ENCODE measurements around the gene FAM3D. TPM values are rescaled to one million over a fixed set of nuclear protein-coding genes. Genes with fewer than 3 reads are reported as not detected.

Gene FAM3D
- total RNA-seq, 1 experiment from 2014 or later, result not detected

DNA sequence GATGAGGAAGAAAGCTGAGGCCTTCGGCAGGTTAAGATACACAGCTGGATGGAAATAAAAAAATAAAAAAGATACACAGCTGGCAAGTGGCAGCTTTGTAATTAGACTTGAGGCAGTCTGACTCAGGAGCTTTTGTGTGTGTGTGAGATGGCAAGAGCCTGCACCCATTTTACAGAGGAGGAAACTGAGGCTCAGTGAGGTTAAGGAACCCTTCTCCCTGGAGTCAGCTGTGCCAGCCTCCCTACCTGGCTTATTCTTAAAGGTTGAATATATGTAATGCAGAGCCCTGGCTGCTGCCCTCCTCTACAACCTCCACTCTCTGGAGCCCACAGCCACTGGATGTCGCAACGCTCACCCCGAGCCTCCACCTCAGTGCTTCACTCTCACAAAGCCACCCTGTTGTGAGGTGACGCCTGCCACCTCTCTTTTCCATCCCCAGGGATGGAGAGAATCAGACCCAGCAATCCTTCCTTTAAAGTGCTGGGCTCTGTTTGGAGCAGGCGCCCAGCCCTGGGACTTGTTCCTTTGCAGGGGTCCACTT, 68.7 kb downstream of the FAM3D start:
- TF ChIP-seq EZH2 (IDR thresholded peaks at IDR 0.05; ENCODE audit: low read length, unreplicated experiment), result no peak
- no peak for TF ChIP-seq EZH2phosphoT487 (IDR thresholded peaks at IDR 0.05; ENCODE audit: borderline replicate concordance, low read length)
- TF ChIP-seq, protein P1, sequence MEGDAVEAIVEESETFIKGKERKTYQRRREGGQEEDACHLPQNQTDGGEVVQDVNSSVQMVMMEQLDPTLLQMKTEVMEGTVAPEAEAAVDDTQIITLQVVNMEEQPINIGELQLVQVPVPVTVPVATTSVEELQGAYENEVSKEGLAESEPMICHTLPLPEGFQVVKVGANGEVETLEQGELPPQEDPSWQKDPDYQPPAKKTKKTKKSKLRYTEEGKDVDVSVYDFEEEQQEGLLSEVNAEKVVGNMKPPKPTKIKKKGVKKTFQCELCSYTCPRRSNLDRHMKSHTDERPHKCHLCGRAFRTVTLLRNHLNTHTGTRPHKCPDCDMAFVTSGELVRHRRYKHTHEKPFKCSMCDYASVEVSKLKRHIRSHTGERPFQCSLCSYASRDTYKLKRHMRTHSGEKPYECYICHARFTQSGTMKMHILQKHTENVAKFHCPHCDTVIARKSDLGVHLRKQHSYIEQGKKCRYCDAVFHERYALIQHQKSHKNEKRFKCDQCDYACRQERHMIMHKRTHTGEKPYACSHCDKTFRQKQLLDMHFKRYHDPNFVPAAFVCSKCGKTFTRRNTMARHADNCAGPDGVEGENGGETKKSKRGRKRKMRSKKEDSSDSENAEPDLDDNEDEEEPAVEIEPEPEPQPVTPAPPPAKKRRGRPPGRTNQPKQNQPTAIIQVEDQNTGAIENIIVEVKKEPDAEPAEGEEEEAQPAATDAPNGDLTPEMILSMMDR (conservative IDR thresholded peaks at IDR 0.05; ENCODE audit: low read depth, low read length), result no peak
- CTCF ChIA-PET, result no interaction called here
- POLR2A ChIA-PET (ENCODE audit: unreplicated experiment), result no interaction called here
- no peaks in the 10 kb centered on the region for H3K9me2 ChIP-seq (replicated peaks; ENCODE audit: low read length)
- no peaks in the 10 kb centered on the region for H3K79me2 ChIP-seq (ENCODE audit: low read length)
- no peaks in the 10 kb centered on the region for H3F3A ChIP-seq (ENCODE audit: low read length, unreplicated experiment)
- H3K9me3 ChIP-seq (ENCODE audit: low read length), result no peaks in the 10 kb centered on the region
- no TSS peak for BruUV-seq (replicated peaks)
- no peak for ATAC-seq
- intact Hi-C loops (cut with micrococcal nuclease), result no loop called here
- no peaks in the 10 kb centered on the region for H3K4me1 ChIP-seq (ENCODE audit: insufficient read depth, low read length)
- no peak for DNase-seq
- H2AFZ ChIP-seq (ENCODE audit: low read length), result no peak overlapping the region
- no peak overlapping the region for H3K4me2 ChIP-seq (ENCODE audit: low read length)
- no peaks in the 10 kb centered on the region for H4K20me1 ChIP-seq (ENCODE audit: low read length)
- no peaks in the 10 kb centered on the region for H3K36me3 ChIP-seq (ENCODE audit: low read depth, low read length)
- H3K27me3 ChIP-seq (ENCODE audit: low read length), result no peaks in the 10 kb centered on the region
- no peak overlapping the region for H3K27ac ChIP-seq (ENCODE audit: low read length)
- no peak overlapping the region for H3K4me3 ChIP-seq (ENCODE audit: low read length)
- H3K9ac ChIP-seq (ENCODE audit: low read length), result no peak overlapping the region

DNA sequence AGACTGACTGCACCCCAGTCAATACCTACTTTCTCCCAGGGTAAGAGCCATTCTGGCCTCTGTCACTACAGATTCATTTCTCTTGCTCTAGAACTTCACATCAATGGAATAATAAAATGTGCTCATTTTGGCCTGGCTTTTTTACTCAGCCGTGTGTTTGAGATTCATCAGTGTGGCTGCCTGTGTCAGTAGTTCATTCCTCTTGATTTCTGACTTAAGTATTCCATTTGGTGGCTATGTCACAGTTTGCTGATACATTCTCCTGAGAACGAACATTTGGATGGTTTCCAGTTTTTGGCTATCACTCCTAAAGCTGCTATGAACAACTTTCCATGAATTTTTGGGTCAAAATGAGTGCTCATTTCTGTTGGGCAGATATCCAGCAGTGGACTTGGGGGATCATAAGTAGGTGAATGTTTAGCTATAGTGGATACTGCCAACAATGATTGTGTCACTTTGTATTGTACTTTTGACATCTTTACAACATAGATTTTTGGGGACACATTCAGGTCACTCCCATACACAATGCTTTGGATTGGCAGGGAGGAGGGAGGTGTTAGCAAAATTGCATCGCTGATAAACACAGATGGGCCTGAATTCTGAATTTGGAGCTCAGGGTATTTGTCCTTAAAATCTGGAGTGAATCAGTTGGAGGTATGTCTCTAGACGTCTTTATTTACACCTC, 69.6 kb downstream of the FAM3D start:
- CTCF ChIA-PET, result interaction anchor here (0.6 kb wide), 1 partner anchor 11 kb away, joined by 10 read pairs; no protein-coding TSS in a partner anchor
- H3K36me3 ChIP-seq (ENCODE audit: low read depth, low read length), result no peaks in the 10 kb centered on the region
- H2AFZ ChIP-seq (ENCODE audit: low read length), result no peak overlapping the region
- H3K4me2 ChIP-seq (ENCODE audit: low read length), result no peak overlapping the region
- BruUV-seq (replicated peaks), result no TSS peak
- POLR2A ChIA-PET (ENCODE audit: unreplicated experiment), result no interaction called here
- H3K4me3 ChIP-seq (ENCODE audit: low read length), result no peak overlapping the region
- no peak for ATAC-seq
- H3K27ac ChIP-seq (ENCODE audit: low read length), result no peak overlapping the region
- no peaks in the 10 kb centered on the region for H3K27me3 ChIP-seq (ENCODE audit: low read length)
- no peak overlapping the region for H3K9ac ChIP-seq (ENCODE audit: low read length)
- intact Hi-C loops (cut with micrococcal nuclease), result no loop called here
- H3F3A ChIP-seq (ENCODE audit: low read length, unreplicated experiment), result no peaks in the 10 kb centered on the region
- H3K79me2 ChIP-seq (ENCODE audit: low read length), result no peaks in the 10 kb centered on the region
- H4K20me1 ChIP-seq (ENCODE audit: low read length), result no peaks in the 10 kb centered on the region
- DNase-seq, result no peak
- no peaks in the 10 kb centered on the region for H3K9me2 ChIP-seq (replicated peaks; ENCODE audit: low read length)
- TF ChIP-seq EZH2phosphoT487 (IDR thresholded peaks at IDR 0.05; ENCODE audit: borderline replicate concordance, low read length), result no peak
- no peak for TF ChIP-seq EZH2 (IDR thresholded peaks at IDR 0.05; ENCODE audit: low read length, unreplicated experiment)
- TF ChIP-seq, protein P1 (conservative IDR thresholded peaks at IDR 0.05; ENCODE audit: low read depth, low read length), result no peak
- H3K4me1 ChIP-seq (ENCODE audit: insufficient read depth, low read length), result no peaks in the 10 kb centered on the region
- H3K9me3 ChIP-seq (ENCODE audit: low read length), result no peaks in the 10 kb centered on the region

DNA sequence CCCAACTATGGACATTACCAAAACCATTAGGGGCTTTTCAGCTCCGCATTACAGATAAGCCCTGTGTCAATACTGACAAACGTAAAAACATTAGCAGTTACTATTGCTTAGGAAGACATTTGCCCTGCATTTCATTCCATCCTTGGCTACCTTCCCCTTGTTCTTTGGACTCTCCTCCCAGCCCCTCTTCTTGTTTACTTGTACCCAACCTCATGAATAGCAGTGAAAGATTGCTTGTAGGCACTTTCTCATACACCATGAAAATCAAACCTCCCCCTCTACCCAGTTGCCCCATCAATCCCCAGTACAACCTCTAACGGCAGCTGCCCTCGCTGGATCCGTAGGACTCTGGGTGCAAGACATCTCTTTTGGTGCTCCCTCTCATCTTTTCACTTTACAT, 72.5 kb downstream of the FAM3D start:
- no peak overlapping the region for H2AFZ ChIP-seq (ENCODE audit: low read length)
- intact Hi-C loops (cut with micrococcal nuclease), result no loop called here
- DNase-seq (no peak), ATAC-seq (no peak)
- no peak overlapping the region for H3K4me2 ChIP-seq (ENCODE audit: low read length)
- CTCF ChIA-PET, result no interaction called here
- BruUV-seq (replicated peaks), result no TSS peak
- POLR2A ChIA-PET (ENCODE audit: unreplicated experiment), result no interaction called here
- no peaks in the 10 kb centered on the region for H4K20me1 ChIP-seq (ENCODE audit: low read length)
- no peak overlapping the region for H3K9ac ChIP-seq (ENCODE audit: low read length)
- TF ChIP-seq EZH2 (IDR thresholded peaks at IDR 0.05; ENCODE audit: low read length, unreplicated experiment) (no peak), EZH2phosphoT487 (IDR thresholded peaks at IDR 0.05; ENCODE audit: borderline replicate concordance, low read length) (no peak)
- TF ChIP-seq, protein P1 (conservative IDR thresholded peaks at IDR 0.05; ENCODE audit: low read depth, low read length), result no peak
- H3K27me3 ChIP-seq (ENCODE audit: low read length), result no peaks in the 10 kb centered on the region
- H3K27ac ChIP-seq (ENCODE audit: low read length), result no peak overlapping the region
- H3K9me2 ChIP-seq (replicated peaks; ENCODE audit: low read length), result no peaks in the 10 kb centered on the region
- no peaks in the 10 kb centered on the region for H3K36me3 ChIP-seq (ENCODE audit: low read depth, low read length)
- H3K4me3 ChIP-seq (ENCODE audit: low read length), result no peak overlapping the region
- H3F3A ChIP-seq (ENCODE audit: low read length, unreplicated experiment), result no peaks in the 10 kb centered on the region
- H3K4me1 ChIP-seq (ENCODE audit: insufficient read depth, low read length), result no peaks in the 10 kb centered on the region
- no peaks in the 10 kb centered on the region for H3K79me2 ChIP-seq (ENCODE audit: low read length)
- H3K9me3 ChIP-seq (ENCODE audit: low read length), result no peaks in the 10 kb centered on the region
